HepG2 (cell line): ENCODE data around the gene KIAA0232. TPM values are rescaled to one million over a fixed set of nuclear protein-coding genes. Genes with fewer than 3 reads are reported as not detected.

Source experiments
- CHD4 ChIP-seq: fragments of 200-600 bp; sonication (generic); IDR thresholded peaks from 2 replicates; pipeline ENCODE4 v1.7.0; 2017; ENCODE audit warnings: mild to moderate bottlenecking, low read length, borderline replicate concordance
- ETV5 ChIP-seq: IDR thresholded peaks from 2 replicates; pipeline ENCODE4 v1.6.1; 2018; ENCODE audit warnings: missing biosample characterization, missing genetic modification reagents, inconsistent platforms, borderline replicate concordance
- JUNB ChIP-seq: sonication (generic); formaldehyde crosslinking; IDR thresholded peaks from 2 replicates; pipeline ENCODE4 v1.8.0; 2022; ENCODE audit warnings: missing genetic modification reagents, mild to moderate bottlenecking, borderline replicate concordance
- KAT8 ChIP-seq: IDR thresholded peaks from 2 replicates; pipeline ENCODE4 v1.6.1; 2016; ENCODE audit warnings: missing genetic modification reagents, missing compliant biosample characterization
- KDM3A ChIP-seq: IDR thresholded peaks from 2 replicates; pipeline ENCODE4 v1.6.1; 2018; ENCODE audit warnings: low read depth, missing compliant biosample characterization
- KLF16 ChIP-seq, 2 experiments: sonication (generic) in 1 of 2; formaldehyde crosslinking in 1 of 2; IDR thresholded peaks; 2 replicates each; pipeline versions ENCODE4 v1.6.1 to v1.8.0; 2016 to 2023; ENCODE audit warnings: missing genetic modification reagents in 2 of 2, missing compliant biosample characterization in 1 of 2
- LBX2 ChIP-seq: sonication (generic); formaldehyde crosslinking; IDR thresholded peaks from 2 replicates; pipeline ENCODE4 v1.5.0; 2020; ENCODE audit warnings: missing genetic modification reagents, mild to moderate bottlenecking, borderline replicate concordance
- NFE2 ChIP-seq: sonication (generic); formaldehyde crosslinking; IDR thresholded peaks from 2 replicates; pipeline ENCODE4 v1.4.0; 2020; ENCODE audit warnings: missing genetic modification reagents
- POLR2A ChIP-seq, 2 experiments: IDR thresholded peaks; 2 replicates each; pipeline ENCODE4 v1.6.1; 2011; ENCODE audit warnings: low read depth in 2 of 2, low read length in 2 of 2, mild to moderate bottlenecking in 1 of 2, moderate library complexity in 1 of 2; ENCODE audit not compliant: insufficient read depth in 1 of 2
- ZBTB26 ChIP-seq: IDR thresholded peaks from 2 replicates; pipeline ENCODE4 v1.6.1; 2016; ENCODE audit warnings: missing compliant biosample characterization, missing genetic modification reagents, borderline replicate concordance
- ZNF580 ChIP-seq: IDR thresholded peaks from 2 replicates; pipeline ENCODE4 v1.6.1; 2016; ENCODE audit warnings: low read depth, borderline replicate concordance
- ZNF687 ChIP-seq: sonication (generic); formaldehyde crosslinking; IDR thresholded peaks from 2 replicates; pipeline ENCODE4 v1.5.1; 2020; ENCODE audit warnings: mild to moderate bottlenecking, missing genetic modification reagents, moderate library complexity
- ZSCAN22 ChIP-seq: sonication (generic); formaldehyde crosslinking; IDR thresholded peaks from 2 replicates; pipeline ENCODE4 v1.4.0; 2020; ENCODE audit warnings: mild to moderate bottlenecking, missing genetic modification reagents
- polyA plus RNA-seq, 8 experiments: library from polyadenylated mRNA; depleted of rRNA in 3 of 8; stranded (reverse) in 7 of 8; unstranded in 1 of 8; fragments of >200 nt; fragmentation: Illumina TruSeq in 4 of 8; extraction: Trizol in 4 of 8; gene quantifications; 2 replicates each; pipeline versions ENCODE4 v1.2.1 to v1.2.3, GENCODE V29; 2011 to 2016; ENCODE audit warnings: low read depth in 4 of 8, missing spikeins in 1 of 8, mixed read lengths in 1 of 8; ENCODE audit not compliant: insufficient read depth in 1 of 8
- total RNA-seq, 5 experiments: library from RNA; depleted of rRNA; stranded (reverse); fragments of >200 nt; fragmentation: Illumina TruSeq; extraction: Trizol; gene quantifications; 2 replicates each; pipeline ENCODE4 v1.2.3, GENCODE V29; 2016; ENCODE audit warnings: low read depth in 1 of 5
- TF ChIP-seq, protein P1 (sequence below): sonication (generic); formaldehyde crosslinking; IDR thresholded peaks from 2 replicates; pipeline ENCODE4 v1.4.0; 2020; ENCODE audit warnings: mild to moderate bottlenecking, missing genetic modification reagents
- TF ChIP-seq, protein P2 (sequence below): sonication (generic); formaldehyde crosslinking; IDR thresholded peaks from 2 replicates; pipeline ENCODE4 v1.5.0; 2020; ENCODE audit warnings: mild to moderate bottlenecking, missing genetic modification reagents, borderline replicate concordance

Gene KIAA0232
- total and polyA plus RNA-seq, 2 of the 13 experiments (the other 11 are each of a cell fraction or from before 2014, with no cell fraction given) = 7.8 to 17.1 TPM

- TF ChIP-seq, protein P1, sequence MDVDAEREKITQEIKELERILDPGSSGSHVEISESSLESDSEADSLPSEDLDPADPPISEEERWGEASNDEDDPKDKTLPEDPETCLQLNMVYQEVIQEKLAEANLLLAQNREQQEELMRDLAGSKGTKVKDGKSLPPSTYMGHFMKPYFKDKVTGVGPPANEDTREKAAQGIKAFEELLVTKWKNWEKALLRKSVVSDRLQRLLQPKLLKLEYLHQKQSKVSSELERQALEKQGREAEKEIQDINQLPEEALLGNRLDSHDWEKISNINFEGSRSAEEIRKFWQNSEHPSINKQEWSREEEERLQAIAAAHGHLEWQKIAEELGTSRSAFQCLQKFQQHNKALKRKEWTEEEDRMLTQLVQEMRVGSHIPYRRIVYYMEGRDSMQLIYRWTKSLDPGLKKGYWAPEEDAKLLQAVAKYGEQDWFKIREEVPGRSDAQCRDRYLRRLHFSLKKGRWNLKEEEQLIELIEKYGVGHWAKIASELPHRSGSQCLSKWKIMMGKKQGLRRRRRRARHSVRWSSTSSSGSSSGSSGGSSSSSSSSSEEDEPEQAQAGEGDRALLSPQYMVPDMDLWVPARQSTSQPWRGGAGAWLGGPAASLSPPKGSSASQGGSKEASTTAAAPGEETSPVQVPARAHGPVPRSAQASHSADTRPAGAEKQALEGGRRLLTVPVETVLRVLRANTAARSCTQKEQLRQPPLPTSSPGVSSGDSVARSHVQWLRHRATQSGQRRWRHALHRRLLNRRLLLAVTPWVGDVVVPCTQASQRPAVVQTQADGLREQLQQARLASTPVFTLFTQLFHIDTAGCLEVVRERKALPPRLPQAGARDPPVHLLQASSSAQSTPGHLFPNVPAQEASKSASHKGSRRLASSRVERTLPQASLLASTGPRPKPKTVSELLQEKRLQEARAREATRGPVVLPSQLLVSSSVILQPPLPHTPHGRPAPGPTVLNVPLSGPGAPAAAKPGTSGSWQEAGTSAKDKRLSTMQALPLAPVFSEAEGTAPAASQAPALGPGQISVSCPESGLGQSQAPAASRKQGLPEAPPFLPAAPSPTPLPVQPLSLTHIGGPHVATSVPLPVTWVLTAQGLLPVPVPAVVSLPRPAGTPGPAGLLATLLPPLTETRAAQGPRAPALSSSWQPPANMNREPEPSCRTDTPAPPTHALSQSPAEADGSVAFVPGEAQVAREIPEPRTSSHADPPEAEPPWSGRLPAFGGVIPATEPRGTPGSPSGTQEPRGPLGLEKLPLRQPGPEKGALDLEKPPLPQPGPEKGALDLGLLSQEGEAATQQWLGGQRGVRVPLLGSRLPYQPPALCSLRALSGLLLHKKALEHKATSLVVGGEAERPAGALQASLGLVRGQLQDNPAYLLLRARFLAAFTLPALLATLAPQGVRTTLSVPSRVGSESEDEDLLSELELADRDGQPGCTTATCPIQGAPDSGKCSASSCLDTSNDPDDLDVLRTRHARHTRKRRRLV (CRISPR knock-in tag) = no peak
- TF ChIP-seq ZNF580 (CRISPR knock-in tag) (no peak), ZSCAN22 (CRISPR knock-in tag) (no peak), CHD4 (no peak), KDM3A (CRISPR knock-in tag) (no peak), NFE2 (CRISPR knock-in tag) (no peak), LBX2 (CRISPR knock-in tag) (no peak), POLR2A (IDR thresholded peaks at IDR 0.05; ENCODE audit: insufficient read depth in 1 of 2, low read depth in 2 of 2, low read length in 2 of 2) (no peak), ZBTB26 (no peak), JUNB (CRISPR knock-in tag) (no peak), ZNF687 (CRISPR knock-in tag) (peak; percentile 72), KAT8 (CRISPR knock-in tag) (no peak), ETV5 (CRISPR knock-in tag) (no peak; the same call in 1 of the 2 replicates), KLF16 (CRISPR knock-in tag; IDR thresholded peaks at IDR 0.05) (peak in 1 of 2 experiments; percentile 64; a peak in 1 of 4 replicates)
- TF ChIP-seq, protein P2, sequence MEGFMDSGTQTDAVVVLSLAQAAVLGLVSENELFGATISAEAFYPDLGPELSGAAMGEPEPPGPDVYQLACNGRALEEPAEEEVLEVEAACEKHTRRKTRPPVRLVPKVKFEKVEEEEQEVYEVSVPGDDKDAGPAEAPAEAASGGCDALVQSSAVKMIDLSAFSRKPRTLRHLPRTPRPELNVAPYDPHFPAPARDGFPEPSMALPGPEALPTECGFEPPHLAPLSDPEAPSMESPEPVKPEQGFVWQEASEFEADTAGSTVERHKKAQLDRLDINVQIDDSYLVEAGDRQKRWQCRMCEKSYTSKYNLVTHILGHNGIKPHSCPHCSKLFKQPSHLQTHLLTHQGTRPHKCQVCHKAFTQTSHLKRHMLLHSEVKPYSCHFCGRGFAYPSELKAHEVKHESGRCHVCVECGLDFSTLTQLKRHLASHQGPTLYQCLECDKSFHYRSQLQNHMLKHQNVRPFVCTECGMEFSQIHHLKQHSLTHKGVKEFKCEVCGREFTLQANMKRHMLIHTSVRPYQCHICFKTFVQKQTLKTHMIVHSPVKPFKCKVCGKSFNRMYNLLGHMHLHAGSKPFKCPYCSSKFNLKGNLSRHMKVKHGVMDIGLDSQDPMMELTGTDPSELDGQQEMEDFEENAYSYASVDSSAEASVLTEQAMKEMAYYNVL = no peak
Measured at GRCh38 chr4:6782147-6782845, at the start of gene KIAA0232 (continued).
